BE2C (cell line): ENCODE results near the gene RAB11B.
A peak's percentile ranks its signal among the peaks of the same experiment; 100 is the strongest.
"Not testable (repeated sequence)": the region's sequence is repeated elsewhere in the genome, so short reads cannot be mapped to it uniquely, and the experiment has no call there.

Experiments
- DNase-seq: peaks from one replicate; pipeline ENCODE4 v3.0.0-alpha.2; 2020
- H3K27me3 ChIP-seq: fragments of 250-450 bp; sonication (Bioruptor Pico); 2 replicates; pipeline ENCODE4 v1.5.1; 2020; ENCODE audit warnings: mild to moderate bottlenecking
- H3K36me3 ChIP-seq: fragments of 250-450 bp; sonication (Bioruptor Pico); 2 replicates; pipeline ENCODE4 v1.5.1; 2020; ENCODE audit warnings: mild to moderate bottlenecking
- H3K4me1 ChIP-seq: fragments of 250-450 bp; sonication (Bioruptor Pico); 2 replicates; pipeline ENCODE4 v1.5.1; 2020
- H3K4me3 ChIP-seq: 2 replicates; pipeline ENCODE4 v1.5.1; 2011; ENCODE audit warnings: low read depth, low read length
- H3K9me3 ChIP-seq: fragments of 250-450 bp; sonication (Bioruptor Pico); 2 replicates; pipeline ENCODE4 v1.5.1; 2020
- TF ChIP-seq, protein P1 (sequence below): IDR thresholded peaks from 2 replicates; pipeline ENCODE4 v1.5.1; 2012; ENCODE audit warnings: mild to moderate bottlenecking, low read depth, low read length

Gene RAB11B

GRCh38 chr19:8413629-8413995, 23.5 kb downstream of the RAB11B start:
- Histone ChIP-seq H3K27me3 (no peaks in the 10 kb centered on the region), H3K36me3 (no peaks in the 10 kb centered on the region), H3K4me3 (peak overlapping the region; percentile 64), H3K4me1 (no peaks in the 10 kb centered on the region; the same call in 1 of the 2 replicates), H3K9me3 (no peaks in the 10 kb centered on the region)
- TF ChIP-seq, protein P1, sequence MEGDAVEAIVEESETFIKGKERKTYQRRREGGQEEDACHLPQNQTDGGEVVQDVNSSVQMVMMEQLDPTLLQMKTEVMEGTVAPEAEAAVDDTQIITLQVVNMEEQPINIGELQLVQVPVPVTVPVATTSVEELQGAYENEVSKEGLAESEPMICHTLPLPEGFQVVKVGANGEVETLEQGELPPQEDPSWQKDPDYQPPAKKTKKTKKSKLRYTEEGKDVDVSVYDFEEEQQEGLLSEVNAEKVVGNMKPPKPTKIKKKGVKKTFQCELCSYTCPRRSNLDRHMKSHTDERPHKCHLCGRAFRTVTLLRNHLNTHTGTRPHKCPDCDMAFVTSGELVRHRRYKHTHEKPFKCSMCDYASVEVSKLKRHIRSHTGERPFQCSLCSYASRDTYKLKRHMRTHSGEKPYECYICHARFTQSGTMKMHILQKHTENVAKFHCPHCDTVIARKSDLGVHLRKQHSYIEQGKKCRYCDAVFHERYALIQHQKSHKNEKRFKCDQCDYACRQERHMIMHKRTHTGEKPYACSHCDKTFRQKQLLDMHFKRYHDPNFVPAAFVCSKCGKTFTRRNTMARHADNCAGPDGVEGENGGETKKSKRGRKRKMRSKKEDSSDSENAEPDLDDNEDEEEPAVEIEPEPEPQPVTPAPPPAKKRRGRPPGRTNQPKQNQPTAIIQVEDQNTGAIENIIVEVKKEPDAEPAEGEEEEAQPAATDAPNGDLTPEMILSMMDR = no peak
- DNase-seq = no peak

DNA sequence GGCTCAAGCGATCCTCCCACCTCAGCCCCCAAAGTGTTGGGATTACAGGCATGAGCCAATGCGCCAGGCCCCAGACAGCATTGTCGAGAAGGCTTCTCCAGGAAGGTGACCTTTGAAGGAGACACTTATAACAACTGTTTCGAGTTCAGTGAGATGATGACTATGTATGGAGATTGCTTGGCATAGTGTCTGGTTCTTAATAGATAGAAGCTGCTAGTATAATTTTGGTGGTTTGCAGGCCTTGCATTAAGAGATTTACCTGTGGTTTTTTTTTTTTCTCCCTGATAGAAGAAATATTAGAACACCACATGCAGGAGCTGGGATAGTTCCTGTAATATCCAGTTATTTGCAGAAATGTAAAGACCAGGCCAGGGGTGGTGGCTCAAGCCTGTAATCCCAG, 26.6 kb downstream of the RAB11B start:
- Histone ChIP-seq H3K36me3 (no peaks in the 10 kb centered on the region), H3K4me3 (no peak overlapping the region), H3K4me1 (no peaks in the 10 kb centered on the region; the same call in 1 of the 2 replicates), H3K27me3 (no peaks in the 10 kb centered on the region), H3K9me3 (no peaks in the 10 kb centered on the region)
- TF ChIP-seq, protein P1 = no peak
- no peak for DNase-seq

- no peaks in the 10 kb centered on the region for H3K27me3 ChIP-seq
- no peak for DNase-seq
- H3K9me3 ChIP-seq = no peaks in the 10 kb centered on the region
- TF ChIP-seq, protein P1 = no peak
- no peak overlapping the region for H3K4me3 ChIP-seq
- H3K36me3 ChIP-seq = no peaks in the 10 kb centered on the region
- no peaks in the 10 kb centered on the region; the same call in none of the 2 replicates for H3K4me1 ChIP-seq
Measured at GRCh38 chr19:8421484-8422461, 31.6 kb downstream of the RAB11B start.

- H3K4me1 ChIP-seq = no peaks in the 10 kb centered on the region; the same call in none of the 2 replicates
- H3K27me3 ChIP-seq = no peaks in the 10 kb centered on the region
Measured at GRCh38 chr19:8423817-8424223, 33.7 kb downstream of the RAB11B start.

DNA sequence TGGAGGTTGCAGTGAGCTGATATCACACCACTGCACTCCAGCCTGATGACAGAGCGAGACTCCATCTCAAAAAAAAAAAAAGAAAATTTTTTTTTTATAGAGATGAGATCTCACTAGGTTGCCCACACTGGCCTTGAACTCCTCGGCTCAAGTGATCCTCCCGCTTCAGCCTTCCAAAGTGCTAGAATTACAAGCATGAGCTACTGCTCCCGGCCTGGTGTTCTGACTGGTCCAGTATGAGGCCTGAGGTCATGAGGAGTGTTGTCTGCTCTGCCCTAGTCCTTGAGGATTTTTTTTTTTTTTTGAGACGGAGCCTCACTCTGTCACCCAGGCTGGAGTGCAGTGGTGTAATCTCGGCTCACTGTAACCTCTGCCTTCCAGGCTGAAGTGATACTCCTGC, 35.2 kb downstream of the RAB11B start:
- H3K36me3 ChIP-seq, DNase-seq, H3K4me1 ChIP-seq, H3K4me3 ChIP-seq, H3K27me3 ChIP-seq, H3K9me3 ChIP-seq: not testable (repeated sequence)

More at GRCh38 chr19:8423817-8424223, 33.7 kb downstream of the RAB11B start:
- no peak overlapping the region for H3K4me3 ChIP-seq
- peak; percentile 91 for DNase-seq
- TF ChIP-seq, protein P1 = no peak
- no peaks in the 10 kb centered on the region for H3K36me3 ChIP-seq
- H3K9me3 ChIP-seq = no peaks in the 10 kb centered on the region

DNA sequence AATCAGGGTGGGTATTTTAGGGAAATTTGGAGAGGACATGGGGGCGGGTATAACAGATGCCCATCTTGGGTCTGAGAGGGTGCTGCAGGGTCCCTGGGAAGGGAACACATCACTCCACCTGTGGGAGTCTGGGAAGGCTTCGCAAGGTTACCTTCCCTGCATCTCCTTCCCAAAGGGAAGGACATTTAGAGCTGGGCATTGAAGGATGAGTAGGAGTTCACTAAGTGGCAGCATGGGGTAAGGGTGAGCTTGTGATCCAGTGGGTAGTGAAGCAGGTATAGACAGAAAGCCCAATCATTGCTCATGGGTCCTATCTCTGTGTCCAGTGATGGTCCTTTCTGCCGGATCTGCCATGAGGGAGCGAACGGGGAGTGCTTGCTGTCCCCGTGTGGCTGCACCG, 36.1 kb downstream of the RAB11B start:
- DNase-seq = no peak
- no peaks in the 10 kb centered on the region for H3K9me3 ChIP-seq
- no peaks in the 10 kb centered on the region; the same call in none of the 2 replicates for H3K4me1 ChIP-seq
- TF ChIP-seq, protein P1 = no peak
- H3K36me3 ChIP-seq = no peaks in the 10 kb centered on the region
- H3K27me3 ChIP-seq = no peaks in the 10 kb centered on the region
- H3K4me3 ChIP-seq = no peak overlapping the region
